ENCODE results near the gene DNAJC27. TPM values are rescaled to one million over a fixed set of nuclear protein-coding genes. Genes with fewer than 3 reads are reported as not detected.

Gene DNAJC27
- total and polyA plus RNA-seq, 8 donors: 1.8 to 4.7 (median 3.2) TPM

DNA sequence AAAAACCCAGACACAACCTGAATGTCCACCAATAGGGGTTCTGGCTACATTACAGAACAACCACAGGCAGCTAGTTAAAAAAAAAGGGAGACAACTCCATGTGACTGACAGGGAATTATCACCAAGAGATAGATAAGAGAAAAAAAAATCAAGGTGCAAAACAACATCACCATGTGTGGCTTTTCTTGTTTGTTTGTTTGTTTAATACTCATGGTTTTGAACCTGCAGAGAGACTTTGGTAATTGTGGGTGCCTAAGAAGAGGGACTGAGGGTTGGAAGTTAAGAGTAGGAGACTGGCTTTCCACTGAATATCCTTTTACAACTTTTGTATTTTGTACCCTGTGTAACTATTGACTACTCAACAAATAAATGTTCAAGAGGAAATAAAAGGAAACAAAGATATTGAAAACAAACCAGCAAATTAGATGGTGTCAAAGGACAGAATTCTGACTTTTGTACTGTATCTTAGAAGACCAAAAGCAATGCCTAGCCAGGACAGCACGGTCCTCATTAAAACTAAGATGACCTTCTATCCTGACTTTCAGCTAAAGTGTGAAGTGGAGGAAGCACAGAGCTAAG lies 22.5 kb upstream of the DNAJC27 start:
- Histone ChIP-seq H3K4me1 (no peaks in the 10 kb centered on the region), H3K27ac (no peak overlapping the region), H3K9me3 (no peaks in the 10 kb centered on the region), H3K27me3 (no peaks in the 10 kb centered on the region), H3K4me3 (no peak overlapping the region), H3K36me3 (no peaks in the 10 kb centered on the region)
- FAIRE-seq (no peak), ATAC-seq (no peak), DNase-seq (no peak)
- WGBS, 2 donors: 82 to 86% methylated on average over 1 of the region's 1 CpG
- intact Hi-C loops (cut with DNase I): no loop called here
- TF ChIP-seq, protein P1, sequence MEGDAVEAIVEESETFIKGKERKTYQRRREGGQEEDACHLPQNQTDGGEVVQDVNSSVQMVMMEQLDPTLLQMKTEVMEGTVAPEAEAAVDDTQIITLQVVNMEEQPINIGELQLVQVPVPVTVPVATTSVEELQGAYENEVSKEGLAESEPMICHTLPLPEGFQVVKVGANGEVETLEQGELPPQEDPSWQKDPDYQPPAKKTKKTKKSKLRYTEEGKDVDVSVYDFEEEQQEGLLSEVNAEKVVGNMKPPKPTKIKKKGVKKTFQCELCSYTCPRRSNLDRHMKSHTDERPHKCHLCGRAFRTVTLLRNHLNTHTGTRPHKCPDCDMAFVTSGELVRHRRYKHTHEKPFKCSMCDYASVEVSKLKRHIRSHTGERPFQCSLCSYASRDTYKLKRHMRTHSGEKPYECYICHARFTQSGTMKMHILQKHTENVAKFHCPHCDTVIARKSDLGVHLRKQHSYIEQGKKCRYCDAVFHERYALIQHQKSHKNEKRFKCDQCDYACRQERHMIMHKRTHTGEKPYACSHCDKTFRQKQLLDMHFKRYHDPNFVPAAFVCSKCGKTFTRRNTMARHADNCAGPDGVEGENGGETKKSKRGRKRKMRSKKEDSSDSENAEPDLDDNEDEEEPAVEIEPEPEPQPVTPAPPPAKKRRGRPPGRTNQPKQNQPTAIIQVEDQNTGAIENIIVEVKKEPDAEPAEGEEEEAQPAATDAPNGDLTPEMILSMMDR (IDR thresholded peaks at IDR 0.05): no peak

DNA sequence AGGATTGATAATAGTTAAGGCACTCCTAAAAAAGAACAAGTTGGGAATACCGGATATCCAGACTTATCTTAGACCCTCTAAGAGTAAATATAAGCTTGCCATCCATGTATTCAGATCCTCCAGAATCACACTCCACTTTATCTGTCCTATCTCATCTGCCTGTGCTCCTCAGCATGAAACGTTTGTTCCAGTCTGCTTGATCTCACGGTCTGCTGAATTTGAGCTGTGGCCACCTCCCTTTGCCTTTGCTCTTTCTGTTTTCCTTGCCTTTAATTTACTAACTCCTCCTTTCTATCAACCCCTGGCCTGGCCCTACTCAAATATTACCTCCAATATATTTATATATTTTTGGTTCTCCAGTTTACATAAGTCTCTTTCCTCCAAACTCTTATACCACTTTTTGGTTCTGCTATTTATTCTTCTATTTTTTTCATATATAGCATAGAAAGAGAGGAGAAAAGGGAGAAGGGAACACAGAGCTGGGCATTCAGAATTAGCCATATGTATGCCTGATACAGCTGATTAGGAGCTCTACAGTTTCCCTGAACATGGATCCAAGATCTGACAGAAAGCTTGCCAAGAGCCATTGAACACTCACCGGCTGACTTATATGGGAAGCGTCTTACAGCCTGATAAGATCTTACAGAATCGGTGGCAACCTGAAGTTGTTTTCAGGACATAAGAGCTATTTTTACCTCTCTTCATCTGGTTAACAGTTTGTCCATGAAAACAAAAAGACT lies 21.8 kb upstream of the DNAJC27 start:
- H3K4me3 ChIP-seq: no peak overlapping the region
- 37 to 47% methylated on average over 6 of the region's 6 CpGs for WGBS, 2 donors
- no peaks in the 10 kb centered on the region for H3K4me1 ChIP-seq
- no peaks in the 10 kb centered on the region for H3K9me3 ChIP-seq
- DNase-seq: no peak
- no peaks in the 10 kb centered on the region for H3K27me3 ChIP-seq
- peak in 3 of 4 donors; percentile 35 to 45 (median 35) for ATAC-seq
- FAIRE-seq: no peak
- intact Hi-C loops (cut with DNase I): no loop called here
- TF ChIP-seq, protein P1 (IDR thresholded peaks at IDR 0.05): no peak
- no peak overlapping the region for H3K27ac ChIP-seq
- no peaks in the 10 kb centered on the region for H3K36me3 ChIP-seq

DNA sequence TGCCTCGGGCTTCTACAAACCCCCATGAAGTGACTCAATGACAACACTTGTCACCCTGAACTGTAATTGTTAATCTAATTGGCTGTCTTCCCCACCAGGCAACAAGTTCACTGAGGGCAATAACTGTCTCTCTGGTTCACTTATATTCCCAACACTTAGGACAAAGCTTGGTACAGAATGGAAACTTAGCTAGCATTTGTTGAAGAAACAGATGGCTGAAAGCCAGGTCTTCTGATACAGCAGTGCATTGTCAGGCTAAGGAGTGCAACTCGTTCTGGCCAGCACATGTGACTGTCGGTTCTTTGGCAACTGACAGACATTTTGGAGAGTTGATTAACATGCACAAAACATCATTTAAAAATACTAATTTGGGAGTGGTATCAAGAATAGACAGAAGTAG lies 14.6 kb upstream of the DNAJC27 start:
- FAIRE-seq (no peak), ATAC-seq (peak in 3 of 4 donors; percentile 50 to 75 (median 55)), DNase-seq (no peak)
- Histone ChIP-seq H3K4me3 (no peak overlapping the region), H3K9me3 (no peaks in the 10 kb centered on the region), H3K4me1 (no peaks in the 10 kb centered on the region), H3K27ac (no peak overlapping the region), H3K36me3 (no peaks in the 10 kb centered on the region), H3K27me3 (no peaks in the 10 kb centered on the region)
- TF ChIP-seq, protein P1 (IDR thresholded peaks at IDR 0.05): no peak
- 19 to 29% methylated on average over 3 of the region's 3 CpGs for WGBS, 2 donors
- intact Hi-C loops (cut with DNase I): loop anchor here in 1 of 3 donors (5.0 kb wide), 1 partner anchor 141 kb away; no protein-coding TSS in a partner anchor

DNA sequence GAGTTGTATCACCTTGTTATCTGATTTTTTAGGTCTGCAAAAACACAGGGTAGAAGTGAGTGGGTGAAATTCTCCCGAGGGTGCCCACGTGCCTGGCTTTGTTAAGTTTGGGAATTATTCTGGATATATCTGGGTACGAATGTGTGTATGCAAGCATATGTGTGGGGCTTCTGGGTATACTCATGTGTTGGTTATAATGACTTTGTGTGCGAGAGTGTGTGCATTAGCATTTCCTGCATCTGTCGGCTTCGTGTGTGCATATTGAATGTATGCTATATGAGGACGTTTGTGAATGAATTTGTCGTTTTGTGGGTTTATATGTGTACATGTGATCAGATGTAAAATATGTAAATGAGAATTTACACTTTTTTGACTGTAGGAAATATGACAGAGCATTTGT lies 13.8 kb upstream of the DNAJC27 start:
- WGBS, 2 donors: 83 to 87% methylated on average over 8 of the region's 8 CpGs
- TF ChIP-seq, protein P1 (IDR thresholded peaks at IDR 0.05): no peak
- ATAC-seq (no peak), DNase-seq (no peak), FAIRE-seq (no peak)
- H3K27ac ChIP-seq: no peak overlapping the region
- no peaks in the 10 kb centered on the region for H3K9me3 ChIP-seq
- intact Hi-C loops (cut with DNase I): loop anchor here in 1 of 3 donors (5.0 kb wide), 1 partner anchor 142 kb away; no protein-coding TSS in a partner anchor
- H3K4me1 ChIP-seq: no peaks in the 10 kb centered on the region
- H3K4me3 ChIP-seq: no peak overlapping the region
- H3K27me3 ChIP-seq: no peaks in the 10 kb centered on the region
- no peaks in the 10 kb centered on the region for H3K36me3 ChIP-seq

DNA sequence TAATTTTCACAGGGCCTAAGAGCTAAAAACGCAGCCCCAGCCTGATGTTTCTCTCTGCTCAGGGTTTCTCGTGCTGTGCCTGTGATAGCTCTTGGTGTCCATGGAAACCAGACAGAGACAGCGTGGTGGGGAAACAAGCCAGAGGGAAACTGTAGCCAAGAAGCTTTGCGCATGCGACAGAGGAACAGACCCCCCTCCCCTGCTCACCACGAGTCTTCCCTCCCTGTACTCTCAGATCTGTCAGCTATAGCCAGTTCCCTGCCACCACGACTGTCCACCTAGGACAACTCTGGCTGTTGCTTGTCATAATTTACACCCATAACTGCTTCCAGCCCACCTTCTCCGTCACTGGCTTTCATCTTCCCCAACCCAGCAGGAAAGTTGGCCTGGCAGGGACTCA lies 13.2 kb upstream of the DNAJC27 start:
- FAIRE-seq: no peak
- no peaks in the 10 kb centered on the region for H3K9me3 ChIP-seq
- WGBS, 2 donors: 43 to 48% methylated on average over 8 of the region's 8 CpGs

More for the DNA sequence above, 13.2 kb upstream of the DNAJC27 start:
- TF ChIP-seq, protein P1 (IDR thresholded peaks at IDR 0.05): no peak
- Histone ChIP-seq H3K4me1 (no peaks in the 10 kb centered on the region), H3K36me3 (no peaks in the 10 kb centered on the region), H3K27me3 (no peaks in the 10 kb centered on the region), H3K27ac (no peak overlapping the region), H3K4me3 (no peak overlapping the region)
- DNase-seq: no peak
- peak in 3 of 4 donors; percentile 66 to 87 (median 71) for ATAC-seq
- intact Hi-C loops (cut with DNase I): loop anchor here in 1 of 3 donors (5.0 kb wide), 1 partner anchor 142 kb away; no protein-coding TSS in a partner anchor

Data from pancreas (tissue), 10 donors.